GM19238 (cell line): ENCODE measurements around the gene BACE1-AS.
"Not testable (repeated sequence)": the region's sequence is repeated elsewhere in the genome, so short reads cannot be mapped to it uniquely, and the experiment has no call there.

Source experiments
- DNase-seq: peaks from one replicate; pipeline ENCODE4 v3.0.0; 2011; ENCODE audit warnings: low spot score; ENCODE audit not compliant: insufficient read length

The BACE1-AS gene

GRCh38 chr11:117319214-117319840, 28.2 kb downstream of the BACE1-AS start:
- DNase-seq: no peak

DNA sequence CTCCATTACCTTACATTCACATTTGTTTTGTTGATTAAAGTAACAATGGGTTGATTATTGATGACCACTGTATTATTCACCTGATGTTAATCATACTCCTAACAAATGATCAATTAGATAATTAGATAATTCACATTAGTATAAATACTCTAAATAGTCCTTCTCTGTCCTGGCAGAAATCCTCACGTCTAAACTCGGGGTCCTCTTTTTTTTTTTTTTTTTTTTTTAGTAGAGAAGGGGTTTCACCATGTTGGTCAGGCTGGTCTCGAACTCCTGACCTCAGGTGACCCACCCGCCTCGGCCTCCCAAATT, 36.1 kb downstream of the BACE1-AS start:
- not testable (repeated sequence) for DNase-seq

DNA sequence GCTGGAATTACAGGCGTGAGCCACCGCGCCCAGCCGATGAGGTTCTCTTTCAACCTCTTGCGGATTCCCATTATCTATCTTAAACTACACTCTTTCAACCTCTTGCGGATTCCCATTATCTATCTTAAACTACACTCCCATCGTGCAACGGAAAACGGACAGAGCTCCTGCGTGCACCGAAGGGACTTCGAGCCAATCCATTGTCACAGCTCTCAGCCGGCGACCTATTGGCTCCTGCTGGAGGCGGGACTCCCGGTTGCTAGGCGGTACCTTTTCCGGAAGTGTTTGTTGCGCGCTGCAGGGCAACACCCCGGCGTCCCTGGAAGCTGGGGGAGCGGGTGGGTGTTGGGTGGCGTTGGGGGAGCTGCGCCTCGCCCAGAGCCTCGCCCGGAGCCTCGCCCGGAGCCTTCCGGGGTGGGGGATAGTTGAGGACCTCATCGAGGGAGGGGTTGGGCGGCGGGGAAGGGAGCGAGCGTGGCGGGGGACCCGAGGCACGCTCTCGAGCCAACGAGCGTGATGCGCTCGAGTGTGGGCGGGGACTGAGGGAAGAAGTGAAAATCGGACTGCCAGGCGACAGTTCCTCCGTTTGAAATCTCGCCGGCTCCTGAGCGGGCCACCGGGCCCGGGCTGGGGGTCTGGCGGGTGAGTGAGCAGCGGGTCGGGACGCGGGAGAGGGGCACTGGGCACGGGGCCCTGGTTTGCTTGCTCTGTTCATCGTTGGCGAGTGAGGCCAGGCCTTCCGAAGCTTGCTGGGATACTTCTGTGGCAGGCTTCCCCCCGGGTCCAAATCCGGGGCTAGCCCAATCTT, 36.6 kb downstream of the BACE1-AS start, which contains the start of gene CEP164:
Gene CEP164 (plus strand): TSS at position 288 of the 808 bp plus-strand sequence. CDS start 10,733 bp downstream, outside the sequence.
- peak; percentile 96 for DNase-seq

DNA sequence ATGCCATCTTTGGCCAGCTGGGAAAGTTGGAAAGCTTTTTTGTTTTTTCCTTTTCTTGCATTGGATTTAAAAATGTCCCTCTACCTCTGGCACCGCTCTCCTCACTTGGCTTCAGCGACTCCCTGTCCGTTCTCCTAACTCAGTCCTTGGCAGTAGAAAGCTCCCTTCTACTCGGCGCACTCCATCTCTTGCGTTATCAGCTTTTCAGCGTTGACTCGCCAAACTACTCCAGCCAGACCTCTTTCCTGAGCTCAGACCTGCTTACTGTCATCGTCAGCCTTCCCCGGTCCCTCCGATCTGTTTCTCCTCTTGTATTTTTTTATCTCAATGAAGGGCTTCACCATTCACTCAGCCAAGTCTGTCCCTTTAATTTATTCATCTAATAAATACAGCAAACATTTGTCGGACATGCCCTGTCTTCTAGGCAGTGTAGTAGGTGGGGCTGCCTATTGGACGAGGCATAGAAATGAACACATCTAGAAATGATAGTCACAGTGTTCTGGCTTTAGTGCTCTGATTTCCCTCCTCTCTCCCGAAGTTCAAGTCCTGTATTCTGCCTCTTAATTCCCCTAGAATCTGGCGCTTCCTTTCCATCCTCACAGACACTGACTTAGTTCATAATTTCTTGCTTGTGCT, 37.3 kb downstream of the BACE1-AS start:
- DNase-seq: no peak

DNA sequence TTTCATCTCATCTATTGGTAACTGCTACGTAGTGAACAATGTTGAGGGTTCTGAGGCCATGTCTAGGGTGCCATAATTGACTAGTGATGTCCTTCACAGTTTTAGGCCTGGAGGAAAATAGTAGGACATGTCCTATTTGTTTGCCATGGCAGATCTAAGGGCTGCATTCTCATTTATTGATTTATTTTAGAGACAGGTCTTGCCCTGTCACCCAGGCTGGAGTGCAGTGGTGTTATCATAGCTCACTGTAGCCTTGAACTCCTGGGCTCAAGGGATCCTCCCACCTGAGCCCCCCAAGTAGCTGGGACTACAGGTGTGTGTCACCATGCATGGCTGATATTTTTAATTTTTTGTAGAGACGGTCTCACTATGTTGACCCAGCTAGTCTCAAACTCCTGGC, 41.7 kb downstream of the BACE1-AS start:
- no peak for DNase-seq

- no peak for DNase-seq
These were observed 42.8 kb downstream of the BACE1-AS start for GRCh38 chr11:117333917-117334316.

GRCh38 chr11:117334896-117335295, 43.8 kb downstream of the BACE1-AS start:
- no peak for DNase-seq

- DNase-seq: no peak
These were observed 44.3 kb downstream of the BACE1-AS start for GRCh38 chr11:117335399-117335798.

GRCh38 chr11:117337076-117337475, 45.9 kb downstream of the BACE1-AS start:
- no peak for DNase-seq
